Inferior parietal cortex (tissue), 1 donor: ENCODE measurements around the gene ATXN10.
"Not testable (repeated sequence)": the region's sequence is repeated elsewhere in the genome, so short reads cannot be mapped to it uniquely, and the experiment has no call there.

ENCODE experiments used
- DNase-seq: peaks from one replicate; pipeline ENCODE4 v3.0.0-alpha.2; 2016; ENCODE audit errors: extremely low spot score

Gene ATXN10

GRCh38 chr22:45709060-45709739 is 37.6 kb downstream of the ATXN10 start:
- DNase-seq, result no peak

- no peak for DNase-seq
Observed at GRCh38 chr22:45709866-45710265, 38.2 kb downstream of the ATXN10 start.

- DNase-seq, result no peak
Observed at GRCh38 chr22:45710469-45710868, 38.8 kb downstream of the ATXN10 start.

- not testable (repeated sequence) for DNase-seq
Observed at GRCh38 chr22:45714390-45714789, 42.8 kb downstream of the ATXN10 start.

GRCh38 chr22:45717789-45718188 is 46.2 kb downstream of the ATXN10 start:
- DNase-seq, result no peak

GRCh38 chr22:45718391-45718790 is 46.8 kb downstream of the ATXN10 start:
- DNase-seq, result no peak

GRCh38 chr22:45720839-45721378 is 49.3 kb downstream of the ATXN10 start:
- DNase-seq, result no peak

- DNase-seq, result no peak
Observed at GRCh38 chr22:45722006-45722405, 50.4 kb downstream of the ATXN10 start.

GRCh38 chr22:45726081-45726480 is 54.4 kb downstream of the ATXN10 start:
- DNase-seq, result no peak

- DNase-seq, result no peak
Observed at GRCh38 chr22:45731041-45731797, 59.6 kb downstream of the ATXN10 start.

GRCh38 chr22:45731798-45732495 is 60.3 kb downstream of the ATXN10 start:
- no peak for DNase-seq

GRCh38 chr22:45735273-45735672 is 63.6 kb downstream of the ATXN10 start:
- DNase-seq, result no peak

GRCh38 chr22:45738206-45738605 is 66.6 kb downstream of the ATXN10 start:
- DNase-seq, result no peak

- no peak for DNase-seq
Observed at GRCh38 chr22:45740236-45740635, 68.6 kb downstream of the ATXN10 start.

GRCh38 chr22:45742866-45743450 is 71.3 kb downstream of the ATXN10 start:
- DNase-seq, result no peak

- no peak for DNase-seq
Observed at GRCh38 chr22:45743687-45744086, 72.1 kb downstream of the ATXN10 start.

GRCh38 chr22:45744442-45744841 is 72.8 kb downstream of the ATXN10 start:
- DNase-seq, result no peak

GRCh38 chr22:45750626-45751025 is 79.0 kb downstream of the ATXN10 start:
- DNase-seq, result no peak

- peak; percentile 29 for DNase-seq
Observed at GRCh38 chr22:45752036-45752435, 80.4 kb downstream of the ATXN10 start.

- DNase-seq, result no peak
Observed at GRCh38 chr22:45754822-45755221, 83.2 kb downstream of the ATXN10 start.

GRCh38 chr22:45756558-45756957 is 84.9 kb downstream of the ATXN10 start:
- no peak for DNase-seq

- DNase-seq, result peak; percentile 15
Observed at GRCh38 chr22:45757068-45757467, 85.4 kb downstream of the ATXN10 start.
